Pulmonary artery endothelial cell (primary cell): ENCODE measurements around the gene CXCL16. TPM values are rescaled to one million over a fixed set of nuclear protein-coding genes. Genes with fewer than 3 reads are reported as not detected.

Experiments used
- DNase-seq: peaks from one replicate; pipeline ENCODE4 v3.0.0-alpha.2; 2011; ENCODE audit warnings: low read depth, low spot score
- total RNA-seq: library from RNA; depleted of rRNA; stranded (reverse); fragments of >200 nt; gene quantifications from 2 replicates; pipeline ENCODE4 v1.2.3, GENCODE V29; 2014

The CXCL16 gene
- total RNA-seq, 1 donor from 2014 or later, result 2.4 TPM

- DNase-seq, result no peak
These were observed 12.2 kb upstream of the CXCL16 start for GRCh38 chr17:4751932-4752331.

- DNase-seq, result no peak
These were observed 10.9 kb upstream of the CXCL16 start for GRCh38 chr17:4750606-4751005.

- DNase-seq, result no peak
These were observed 9.0 kb upstream of the CXCL16 start for GRCh38 chr17:4748686-4749085.

- no peak for DNase-seq
These were observed 8.1 kb upstream of the CXCL16 start for GRCh38 chr17:4747847-4748246.

GRCh38 chr17:4744999-4745969 is 5.6 kb upstream of the CXCL16 start:
- DNase-seq, result no peak

GRCh38 chr17:4743898-4744297 is 4.2 kb upstream of the CXCL16 start:
- no peak for DNase-seq

GRCh38 chr17:4743216-4743615 is 3.5 kb upstream of the CXCL16 start:
- DNase-seq, result no peak

GRCh38 chr17:4742629-4743028 is 2.9 kb upstream of the CXCL16 start:
- no peak for DNase-seq

GRCh38 chr17:4742133-4742532 is 2.4 kb upstream of the CXCL16 start:
- no peak for DNase-seq

GRCh38 chr17:4741544-4741943 is 1.8 kb upstream of the CXCL16 start:
- DNase-seq, result no peak

GRCh38 chr17:4740584-4740983 is 856 bp upstream of the CXCL16 start:
- DNase-seq, result no peak

- no peak for DNase-seq
These were observed 260 bp upstream of the CXCL16 start for GRCh38 chr17:4740025-4740351.

- no peak for DNase-seq
These were observed 1.3 kb downstream of the CXCL16 start for GRCh38 chr17:4738136-4739121.

GRCh38 chr17:4735876-4736651 is 3.7 kb downstream of the CXCL16 start:
- no peak for DNase-seq

GRCh38 chr17:4734857-4735475 is 4.8 kb downstream of the CXCL16 start:
- no peak for DNase-seq

- DNase-seq, result no peak
These were observed 6.6 kb downstream of the CXCL16 start for GRCh38 chr17:4733073-4733531.

GRCh38 chr17:4728124-4728523 is 11.6 kb downstream of the CXCL16 start:
- no peak for DNase-seq

- DNase-seq, result no peak
These were observed 13.9 kb downstream of the CXCL16 start for GRCh38 chr17:4725646-4726310.

- no peak for DNase-seq
These were observed 15.1 kb downstream of the CXCL16 start for GRCh38 chr17:4724650-4725049.

- no peak for DNase-seq
These were observed 17.0 kb downstream of the CXCL16 start for GRCh38 chr17:4722678-4723240.
